ENCODE results near the gene SH2D1A.
"Not testable (repeated sequence)": the region's sequence is repeated elsewhere in the genome, so short reads cannot be mapped to it uniquely, and the experiment has no call there.

The SH2D1A gene

GRCh38 chrX:124346117-124346876 lies at the start of gene SH2D1A:
TSS of gene SH2D1A (plus strand) at chrX:124346563. CDS start at chrX:124346643, 80 bp downstream.
- DNase-seq: no peak

GRCh38 chrX:124299323-124299722 lies 47.0 kb upstream of the SH2D1A start:
- DNase-seq: not testable (repeated sequence)

GRCh38 chrX:124300405-124300804 lies 46.0 kb upstream of the SH2D1A start:
- DNase-seq: no peak

GRCh38 chrX:124307253-124307907 lies 39.0 kb upstream of the SH2D1A start:
- no peak for DNase-seq

- DNase-seq: no peak
Measured at GRCh38 chrX:124325732-124326131, 20.6 kb upstream of the SH2D1A start.

GRCh38 chrX:124328765-124329164 lies 17.6 kb upstream of the SH2D1A start:
- DNase-seq: no peak

- DNase-seq: no peak
Measured at GRCh38 chrX:124332481-124333424, 13.6 kb upstream of the SH2D1A start, which contains the start of gene TEX13D. TSS of gene TEX13D (plus strand) at chrX:124332660. CDS start at chrX:124332918, 258 bp downstream.

GRCh38 chrX:124333862-124334261 lies 12.5 kb upstream of the SH2D1A start:
- DNase-seq: no peak

GRCh38 chrX:124334555-124334954 lies 11.8 kb upstream of the SH2D1A start:
- DNase-seq: not testable (repeated sequence)

GRCh38 chrX:124335598-124335997 lies 10.8 kb upstream of the SH2D1A start:
- DNase-seq: no peak

GRCh38 chrX:124337916-124338315 lies 8.4 kb upstream of the SH2D1A start:
- DNase-seq: no peak

GRCh38 chrX:124338733-124339514 lies 7.4 kb upstream of the SH2D1A start:
- DNase-seq: no peak

- no peak for DNase-seq
Measured at GRCh38 chrX:124341396-124342132, 4.8 kb upstream of the SH2D1A start.

GRCh38 chrX:124342174-124342867 lies 4.0 kb upstream of the SH2D1A start:
- no peak for DNase-seq

- DNase-seq: no peak
Measured at GRCh38 chrX:124343016-124343415, 3.3 kb upstream of the SH2D1A start.

- DNase-seq: no peak
Measured at GRCh38 chrX:124344246-124344645, 2.1 kb upstream of the SH2D1A start.

GRCh38 chrX:124346877-124347241 lies 496 bp downstream of the SH2D1A start:
- DNase-seq: no peak

- no peak for DNase-seq
Measured at GRCh38 chrX:124347242-124347641, 879 bp downstream of the SH2D1A start.

- no peak for DNase-seq
Measured at GRCh38 chrX:124348182-124348581, 1.8 kb downstream of the SH2D1A start.

- DNase-seq: no peak
Measured at GRCh38 chrX:124348885-124349453, 2.6 kb downstream of the SH2D1A start.

GRCh38 chrX:124354648-124355047 lies 8.3 kb downstream of the SH2D1A start:
- DNase-seq: no peak
